ENCODE measurements around the gene SMIM10L1. TPM values are rescaled to one million over a fixed set of nuclear protein-coding genes. Genes with fewer than 3 reads are reported as not detected.

The SMIM10L1 gene
- total and polyA plus RNA-seq, 2 of the 8 experiments (the other 6 are each of a cell fraction or from before 2014, with no cell fraction given): 3.7 to 14.2 TPM

DNA sequence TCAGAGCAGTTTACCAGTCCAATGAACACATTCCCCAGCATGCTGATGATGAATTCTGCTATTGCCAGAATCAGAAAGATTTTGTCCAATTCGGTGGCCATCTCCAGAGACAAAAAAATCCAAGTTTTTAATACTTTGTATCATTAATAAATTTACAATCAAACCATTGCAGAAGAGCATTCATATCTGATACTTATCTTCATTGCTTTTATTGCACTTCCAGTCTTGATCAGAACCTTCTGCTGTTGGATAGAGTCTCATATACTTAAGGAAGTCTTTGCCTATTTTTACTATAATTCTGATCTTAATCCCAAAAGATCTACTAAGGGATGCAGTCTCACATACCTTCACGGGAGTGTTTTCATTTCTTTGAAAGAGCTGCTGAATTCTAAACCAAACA, 15.8 kb downstream of the SMIM10L1 start, which contains the start of gene TAS2R42:
Gene TAS2R42 (minus strand): TSS at position 101 of the 400 bp plus-strand sequence. CDS start 0 bp downstream, at position 101.
- Histone ChIP-seq H3K14ac (ENCODE audit: insufficient read length) (no peak within 1 kb of the TSS), H3K79me1 (ENCODE audit: low read depth, low read length) (no peaks in the 10 kb centered on the region), H3K9ac (replicated peaks in 1 of 4; ENCODE audit: extremely low read depth in 1 of 4, low read depth in 3 of 4, low read length in 3 of 4) (no peak within 1 kb of the TSS), H4K91ac (replicated peaks; ENCODE audit: insufficient read length, low read length) (no peak within 1 kb of the TSS), H2BK20ac (ENCODE audit: low read length) (no peak within 1 kb of the TSS), H2BK120ac (replicated peaks; ENCODE audit: low read depth, low read length) (no peak within 1 kb of the TSS), H2AK5ac (ENCODE audit: low read depth, low read length) (no peak within 1 kb of the TSS), H4K20me1 (replicated peaks in 1 of 2; ENCODE audit: control insufficient read depth in 1 of 2, insufficient read depth in 2 of 2, low read length in 2 of 2) (no peaks in the 10 kb centered on the region), H3K23me2 (ENCODE audit: low read depth, low read length) (no peaks in the 10 kb centered on the region), H3K4me3 (ENCODE audit: extremely low read depth in 1 of 4, insufficient read depth in 2 of 4, low read depth in 3 of 4, low read length in 4 of 4) (no peak within 1 kb of the TSS), H3K79me2 (ENCODE audit: control insufficient read depth in 1 of 2, insufficient read depth in 2 of 2, low read length in 2 of 2) (no peaks in the 10 kb centered on the region), H3K27me3 (replicated peaks in 1 of 4; ENCODE audit: control insufficient read depth in 3 of 4, extremely low read depth in 1 of 4, insufficient read depth in 3 of 4, low read length in 3 of 4) (no peaks in the 10 kb centered on the region), H4K5ac (ENCODE audit: insufficient read length, low read depth, low read length) (no peak within 1 kb of the TSS), H3K9me3 (ENCODE audit: insufficient read depth in 2 of 2, low read depth in 1 of 2, low read length in 1 of 2) (no peaks in the 10 kb centered on the region), H2BK12ac (ENCODE audit: low read depth, low read length) (no peak within 1 kb of the TSS), H3K4ac (replicated peaks; ENCODE audit: insufficient read length, low read depth, low read length) (no peak within 1 kb of the TSS), H3K4me2 (ENCODE audit: insufficient read depth in 1 of 2, low read depth in 2 of 2, low read length in 2 of 2) (no peak within 1 kb of the TSS), H4K8ac (ENCODE audit: extremely low read depth, insufficient read depth, low read length) (no peak within 1 kb of the TSS), H3K36me3 (ENCODE audit: control insufficient read depth in 2 of 4, insufficient read depth in 4 of 4, low read length in 3 of 4) (no peaks in the 10 kb centered on the region), H2AFZ (ENCODE audit: low read length) (no peak within 1 kb of the TSS), H2BK15ac (ENCODE audit: low read length) (no peak within 1 kb of the TSS), H3K4me1 (replicated peaks in 1 of 4; ENCODE audit: control insufficient read depth in 3 of 4, insufficient read depth in 4 of 4, low read length in 3 of 4) (no peaks in the 10 kb centered on the region), H3K23ac (ENCODE audit: insufficient read length) (no peak within 1 kb of the TSS), H3K56ac (replicated peaks; ENCODE audit: insufficient read length, low read depth, low read length) (no peak within 1 kb of the TSS), H3K27ac (ENCODE audit: low read depth, low read length) (no peak within 1 kb of the TSS), H3K18ac (ENCODE audit: extremely low read depth, low read length) (no peak within 1 kb of the TSS), H2BK5ac (ENCODE audit: low read depth, low read length) (no peak within 1 kb of the TSS)
- FAIRE-seq (no peak), DNase-seq (ENCODE audit: low read depth in 1 of 2, low spot score in 2 of 2) (no peak)
- POLR2A ChIA-PET (ENCODE audit: partially characterized antibody): interaction anchor here (0.9 to 1.3 kb wide), 2 partner anchors 15 to 16 kb away, joined by 6 to 7 read pairs; partner anchors contain the start of gene SMIM10L1
- CTCF ChIA-PET (ENCODE audit: partially characterized antibody): interaction anchor here (0.6 to 1.4 kb wide), 2 partner anchors 13 to 300 kb away, joined by 3 to 6 read pairs; no protein-coding TSS in a partner anchor
- WGBS, 2 experiments (ENCODE audit: extremely low coverage in 1 of 2, insufficient coverage in 1 of 2, insufficient read length in 1 of 2, insufficient replicate concordance in 2 of 2, low coverage in 1 of 2, low lambda C conversion rate in 2 of 2, missing lambda C conversion rate in 1 of 2): 79% methylated on average over 2 of the region's 2 CpGs; no CpG with 5 or more reads in 1 of the 2 experiments
